Measurements from ENCODE around the gene COL4A2. TPM values are rescaled to one million over a fixed set of nuclear protein-coding genes. Genes with fewer than 3 reads are reported as not detected.

COL4A2 gene
- total RNA-seq, 6 donors from 2014 or later = 169 to 458 (median 258) TPM

- H3K4me1 ChIP-seq = peaks cover 38 to 69% (median 68%) of the 10 kb centered on the region in 4 donors
- H3K27me3 ChIP-seq = no peaks in the 10 kb centered on the region
- TF ChIP-seq POLR2A (IDR thresholded peaks at IDR 0.05) (no peak), CTCF (IDR thresholded peaks at IDR 0.05) (no peak), POLR2AphosphoS5 (IDR thresholded peaks at IDR 0.05) (no peak), EP300 (IDR thresholded peaks at IDR 0.05) (no peak)
- ATAC-seq (ENCODE audit: low FRiP score in 2 of 2) = no peak
- H3K4me3 ChIP-seq = no peak overlapping the region
- peak overlapping the region; percentile 69 to 81 (median 78) for H3K27ac ChIP-seq
- no peak for DNase-seq
- no peaks in the 10 kb centered on the region for H3K9me3 ChIP-seq
- WGBS, 2 donors = 71 to 78% methylated on average over 12 of the region's 12 CpGs
- peaks cover 0 to 6% (median 0%) of the 10 kb centered on the region in 4 donors for H3K36me3 ChIP-seq
These were observed 104.0 kb downstream of the COL4A2 start for GRCh38 chr13:110410936-110411687.

GRCh38 chr13:110411688-110412059 lies 104.6 kb downstream of the COL4A2 start:
- WGBS, 2 donors = 66 to 71% methylated on average over 3 of the region's 3 CpGs
- Histone ChIP-seq H3K36me3 (peaks cover 0 to 7% (median 0%) of the 10 kb centered on the region in 4 donors), H3K4me3 (no peak overlapping the region), H3K27ac (peak overlapping the region; percentile 69 to 81 (median 78)), H3K27me3 (no peaks in the 10 kb centered on the region), H3K9me3 (no peaks in the 10 kb centered on the region), H3K4me1 (peaks cover 34 to 69% (median 69%) of the 10 kb centered on the region in 4 donors)
- DNase-seq (no peak), ATAC-seq (ENCODE audit: low FRiP score in 2 of 2) (no peak)
- TF ChIP-seq CTCF (IDR thresholded peaks at IDR 0.05) (no peak), POLR2A (IDR thresholded peaks at IDR 0.05) (no peak), EP300 (IDR thresholded peaks at IDR 0.05) (no peak), POLR2AphosphoS5 (IDR thresholded peaks at IDR 0.05) (no peak)

GRCh38 chr13:110412132-110412914 lies 105.2 kb downstream of the COL4A2 start:
- DNase-seq (peak in 1 of 2 donors; percentile 86), ATAC-seq (ENCODE audit: low FRiP score in 2 of 2) (peak; percentile 82 to 92)
- H3K4me1 ChIP-seq = peaks cover 30 to 67% (median 63%) of the 10 kb centered on the region in 4 donors
- WGBS, 2 donors = 35 to 38% methylated on average over 16 of the region's 16 CpGs
- peak in 1 of 2 donors; percentile 73 for TF ChIP-seq POLR2AphosphoS5 (IDR thresholded peaks at IDR 0.05)
- peak in 3 of 4 donors; percentile 14 to 90 (median 88) for TF ChIP-seq EP300 (IDR thresholded peaks at IDR 0.05)
- peak; percentile 78 to 92 (median 86) for TF ChIP-seq CTCF (IDR thresholded peaks at IDR 0.05)
- TF ChIP-seq POLR2A (IDR thresholded peaks at IDR 0.05) = no peak
- no peak overlapping the region for H3K4me3 ChIP-seq
- H3K9me3 ChIP-seq = no peaks in the 10 kb centered on the region
- H3K36me3 ChIP-seq = peaks cover 0 to 7% (median 0%) of the 10 kb centered on the region in 4 donors
- H3K27me3 ChIP-seq = no peaks in the 10 kb centered on the region
- H3K27ac ChIP-seq = peak overlapping the region; percentile 69 to 81 (median 78)

- ATAC-seq (ENCODE audit: low FRiP score in 2 of 2) = no peak
- Histone ChIP-seq H3K36me3 (peaks cover 0 to 7% (median 0%) of the 10 kb centered on the region in 4 donors), H3K9me3 (no peaks in the 10 kb centered on the region), H3K27me3 (no peaks in the 10 kb centered on the region), H3K4me1 (peaks cover 23 to 67% (median 61%) of the 10 kb centered on the region in 4 donors), H3K27ac (peak overlapping the region; percentile 41 to 79 (median 70)), H3K4me3 (no peak overlapping the region)
- DNase-seq = no peak
- TF ChIP-seq POLR2A (IDR thresholded peaks at IDR 0.05) = no peak
- no peak for TF ChIP-seq CTCF (IDR thresholded peaks at IDR 0.05)
- 86% methylated on average over 17 of the region's 17 CpGs for WGBS, 2 donors
These were observed 106.1 kb downstream of the COL4A2 start for GRCh38 chr13:110413016-110413675.
